OCI-LY7 (cell line): ENCODE measurements around the gene EXOC5.

Experiments
- CTCF ChIP-seq: fragments of 200-600 bp; sonication (generic); conservative IDR thresholded peaks from 2 replicates; pipeline ENCODE4 v1.5.1; 2014; ENCODE audit warnings: mild to moderate bottlenecking, antibody characterized with exemption, low read length, moderate library complexity, mixed read lengths
- EZH2phosphoT487 ChIP-seq: fragments of 200-600 bp; sonication (generic); IDR thresholded peaks from 2 replicates; pipeline ENCODE4 v1.6.1; 2018; ENCODE audit warnings: low read depth, borderline replicate concordance, mild to moderate bottlenecking, mixed run types, antibody characterized with exemption, low read length, moderate library complexity, mixed read lengths

GRCh38 chr14:57205938-57206337 is 62.8 kb downstream of the EXOC5 start:
- TF ChIP-seq CTCF, result no peak
- no peak for TF ChIP-seq EZH2phosphoT487
